Skeletal muscle tissue (tissue), 4 donors: ENCODE results near the gene CDKN2C. TPM values are rescaled to one million over a fixed set of nuclear protein-coding genes. Genes with fewer than 3 reads are reported as not detected.
"Not testable (repeated sequence)": the region's sequence is repeated elsewhere in the genome, so short reads cannot be mapped to it uniquely, and the experiment has no call there.

Experiments
- H3K27ac ChIP-seq: one replicate; pipeline ENCODE4 v1.7.0; 2013; ENCODE audit warnings: mild to moderate bottlenecking, low read depth, low read length, inconsistent platforms
- H3K27me3 ChIP-seq, 3 donors: one replicate each; pipeline ENCODE4 v1.7.0; 2013; ENCODE audit warnings: low read length in 3 of 3; ENCODE audit not compliant: control insufficient read depth in 3 of 3, insufficient read depth in 3 of 3
- H3K36me3 ChIP-seq, 3 donors: one replicate each; pipeline ENCODE4 v1.7.0; 2013; ENCODE audit warnings: low read length in 3 of 3; ENCODE audit not compliant: control insufficient read depth in 3 of 3, insufficient read depth in 3 of 3
- H3K4me1 ChIP-seq, 3 donors: one replicate each; pipeline ENCODE4 v1.7.0; 2013; ENCODE audit warnings: low read length in 3 of 3, mild to moderate bottlenecking in 3 of 3; ENCODE audit not compliant: control insufficient read depth in 3 of 3, insufficient read depth in 3 of 3
- H3K4me3 ChIP-seq, 3 donors: one replicate each; pipeline ENCODE4 v1.7.0; 2013; ENCODE audit warnings: low read length in 3 of 3
- H3K9ac ChIP-seq, 3 donors: one replicate each; pipeline ENCODE4 v1.7.0; 2013; ENCODE audit warnings: low read length in 3 of 3, mild to moderate bottlenecking in 3 of 3, moderate library complexity in 2 of 3, low read depth in 1 of 3
- H3K9me3 ChIP-seq, 3 donors: one replicate each; pipeline ENCODE4 v1.7.0; 2013; ENCODE audit warnings: low read length in 3 of 3; ENCODE audit not compliant: control insufficient read depth in 3 of 3
- total RNA-seq: library from RNA; depleted of rRNA; stranded (reverse); fragments of >200 nt; gene quantifications from one replicate; pipeline ENCODE4 v1.2.3, GENCODE V29; 2014
- donor health status: Osteomylitis.

Gene CDKN2C
- total RNA-seq, 1 donor from 2014 or later, result 16.2 TPM

DNA sequence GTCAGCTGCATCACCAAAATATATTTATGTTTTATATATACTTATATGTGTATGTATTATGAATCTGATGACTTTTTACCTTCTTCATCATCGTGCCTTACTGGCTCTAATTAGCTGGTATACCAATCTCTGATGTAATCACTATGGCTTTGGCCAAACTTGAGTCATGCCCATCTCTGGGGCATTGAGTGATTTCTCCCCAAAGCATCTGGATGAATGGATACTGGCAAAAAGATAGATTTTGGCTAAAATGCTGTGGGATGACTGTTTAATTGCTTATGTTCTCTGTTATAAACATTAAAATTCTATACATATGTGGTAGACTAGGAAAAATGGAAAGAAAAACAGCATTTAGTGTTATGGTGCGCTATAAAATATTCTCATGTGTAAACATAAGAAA is 19.6 kb downstream of the CDKN2C start:
- H3K36me3 ChIP-seq, result no peaks in the 10 kb centered on the region
- no peaks in the 10 kb centered on the region for H3K27me3 ChIP-seq
- H3K27ac ChIP-seq, result no peak overlapping the region
- no peak overlapping the region for H3K9ac ChIP-seq
- no peak overlapping the region for H3K4me3 ChIP-seq
- no peaks in the 10 kb centered on the region for H3K4me1 ChIP-seq
- H3K9me3 ChIP-seq, result no peaks in the 10 kb centered on the region

DNA sequence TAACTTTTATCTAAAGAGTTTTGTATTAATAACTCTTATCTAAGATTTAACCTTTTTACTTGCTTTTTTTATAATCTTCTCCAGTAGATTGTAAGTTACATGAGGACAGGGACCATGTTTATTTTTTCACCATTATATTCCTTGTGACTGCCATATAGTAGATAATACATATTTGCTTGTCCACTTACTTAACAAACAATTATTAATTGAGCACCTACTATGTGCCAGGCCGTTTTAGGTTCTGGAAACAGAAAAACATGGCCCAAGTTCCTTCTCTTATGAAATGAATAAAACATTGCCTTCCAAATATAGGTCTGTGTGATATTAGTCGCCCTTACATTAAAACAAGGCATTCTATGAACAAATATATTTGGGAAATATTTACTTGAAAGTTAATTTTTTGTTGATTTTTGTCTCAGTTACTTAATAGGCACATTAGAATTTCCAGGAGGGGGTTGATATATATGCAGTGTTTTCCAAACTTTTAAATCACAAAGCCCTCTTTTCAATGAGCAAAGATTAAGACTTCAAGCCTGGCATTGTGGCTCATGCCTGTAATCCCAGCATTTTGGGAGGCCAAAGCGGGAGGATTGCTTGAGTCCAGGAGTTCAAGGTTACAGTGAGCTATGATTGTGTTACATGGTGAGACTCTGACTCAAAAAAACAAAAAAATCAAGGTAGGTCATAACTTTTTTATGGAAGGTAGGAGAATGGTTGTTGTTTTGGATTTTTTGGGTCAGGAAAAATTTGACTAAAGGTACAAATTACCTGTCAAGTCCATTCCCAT is 22.7 kb downstream of the CDKN2C start:
- H3K9me3 ChIP-seq, result no peaks in the 10 kb centered on the region
- no peak overlapping the region for H3K27ac ChIP-seq
- no peaks in the 10 kb centered on the region for H3K27me3 ChIP-seq
- H3K36me3 ChIP-seq, result no peaks in the 10 kb centered on the region
- no peak overlapping the region for H3K9ac ChIP-seq
- H3K4me1 ChIP-seq, result no peaks in the 10 kb centered on the region
- no peak overlapping the region for H3K4me3 ChIP-seq

DNA sequence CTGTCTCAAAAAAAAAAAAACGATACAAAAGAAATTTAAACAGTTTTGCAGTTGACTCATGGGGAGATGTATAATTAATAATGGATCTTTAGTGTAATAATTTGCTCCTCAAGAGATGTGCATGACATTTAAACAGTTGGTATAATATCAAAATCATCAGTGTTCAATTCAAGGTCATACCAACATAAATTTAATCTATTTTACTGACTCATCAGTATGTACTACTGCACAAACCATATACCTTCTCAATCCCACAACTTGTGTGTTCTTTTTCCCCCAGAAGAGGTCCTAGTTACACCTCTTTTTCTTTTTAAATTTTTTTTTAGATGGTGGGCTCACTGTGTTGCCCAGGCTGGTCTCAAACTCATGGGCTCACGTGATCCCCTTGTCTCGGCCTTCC is 23.6 kb downstream of the CDKN2C start:
- Histone ChIP-seq H3K4me1 (no peaks in the 10 kb centered on the region), H3K4me3 (no peak overlapping the region), H3K27me3 (no peaks in the 10 kb centered on the region), H3K9me3 (no peaks in the 10 kb centered on the region), H3K9ac (no peak overlapping the region), H3K27ac (no peak overlapping the region), H3K36me3 (no peaks in the 10 kb centered on the region)

DNA sequence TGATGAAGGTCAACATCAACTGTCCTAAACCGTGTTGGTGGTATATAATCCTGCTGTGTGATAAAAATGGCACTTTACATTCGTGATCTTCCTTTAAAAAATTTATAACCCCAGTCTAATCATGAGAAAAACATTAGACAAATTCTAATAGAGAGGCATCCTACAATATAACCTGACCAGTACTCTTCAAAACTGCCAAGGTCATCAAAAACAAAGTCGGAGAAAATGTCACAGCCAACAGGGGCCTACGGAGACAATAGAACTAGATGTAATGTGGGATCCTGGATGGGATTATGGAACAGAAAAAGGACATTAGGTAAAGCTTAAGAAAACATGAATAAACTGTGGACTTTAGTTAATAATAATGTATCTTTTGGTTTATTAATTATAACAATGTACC is 25.0 kb downstream of the CDKN2C start:
- Histone ChIP-seq H3K4me3 (no peak overlapping the region), H3K9ac (no peak overlapping the region), H3K27me3 (no peaks in the 10 kb centered on the region), H3K27ac (no peak overlapping the region), H3K4me1 (no peaks in the 10 kb centered on the region), H3K9me3 (no peaks in the 10 kb centered on the region), H3K36me3 (no peaks in the 10 kb centered on the region)

DNA sequence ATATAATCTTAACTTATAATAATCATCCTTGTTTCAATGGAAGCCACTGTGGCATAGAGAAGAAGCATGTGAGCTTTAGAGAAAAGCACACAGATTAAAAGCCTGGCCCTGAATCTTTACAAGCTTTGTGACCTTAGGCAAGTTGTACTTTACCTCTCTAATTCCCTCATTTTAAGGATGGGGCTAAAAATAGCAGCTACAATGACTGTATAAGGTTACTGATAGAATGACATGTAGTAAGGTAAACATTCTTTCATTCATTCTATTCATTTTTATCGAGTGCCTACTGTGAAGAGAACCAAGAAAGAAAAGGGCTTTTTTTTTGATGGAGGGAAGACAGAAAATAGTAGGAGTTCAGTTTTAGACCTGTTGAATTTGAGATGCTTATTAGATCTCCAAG is 25.6 kb downstream of the CDKN2C start:
- Histone ChIP-seq H3K4me3 (no peak overlapping the region), H3K36me3 (no peaks in the 10 kb centered on the region), H3K9ac (no peak overlapping the region), H3K9me3 (no peaks in the 10 kb centered on the region), H3K4me1 (no peaks in the 10 kb centered on the region), H3K27ac (no peak overlapping the region), H3K27me3 (no peaks in the 10 kb centered on the region)

DNA sequence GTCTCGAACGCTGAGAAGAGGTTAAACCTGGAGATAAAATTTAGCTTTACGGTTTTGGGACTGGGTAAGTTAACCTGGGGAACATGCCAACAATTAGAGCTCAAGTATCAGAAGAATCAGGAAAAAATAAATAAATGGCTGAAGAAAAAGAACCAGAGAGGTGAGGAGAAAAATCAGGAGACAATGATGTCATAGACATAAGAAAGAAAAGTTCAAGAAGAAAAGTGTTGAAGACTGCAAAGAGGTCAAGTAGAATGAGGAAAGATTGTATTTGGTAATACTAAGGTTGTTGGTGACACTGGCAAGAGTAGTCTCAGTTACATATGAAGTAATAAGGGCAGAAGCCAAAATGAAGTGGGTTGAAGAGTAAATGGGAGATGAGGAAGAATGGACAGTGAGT is 26.0 kb downstream of the CDKN2C start:
- Histone ChIP-seq H3K27ac (no peak overlapping the region), H3K4me1 (no peaks in the 10 kb centered on the region), H3K9me3 (no peaks in the 10 kb centered on the region), H3K4me3 (no peak overlapping the region), H3K36me3 (no peaks in the 10 kb centered on the region), H3K27me3 (no peaks in the 10 kb centered on the region), H3K9ac (no peak overlapping the region)

DNA sequence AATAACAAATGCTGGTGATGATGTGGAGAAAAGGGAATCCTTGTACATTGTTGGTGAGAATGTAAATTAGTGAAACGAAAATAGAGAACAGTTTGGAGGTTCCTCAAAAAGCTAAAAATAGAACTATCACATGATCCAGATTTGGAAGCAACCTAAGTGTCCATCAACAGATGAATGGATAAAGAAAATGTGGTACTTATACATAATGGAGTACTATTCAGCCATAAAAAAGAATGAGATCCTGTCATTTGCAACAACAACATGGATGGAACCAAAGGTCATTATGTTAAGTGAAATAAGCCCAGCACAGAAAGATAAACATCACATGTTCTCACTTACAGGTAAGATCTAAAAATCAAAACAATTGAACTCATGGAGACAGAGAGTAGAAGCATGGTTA is 29.3 kb downstream of the CDKN2C start:
- not testable (repeated sequence) for H3K27ac ChIP-seq, H3K27me3 ChIP-seq, H3K4me3 ChIP-seq, H3K9me3 ChIP-seq, H3K4me1 ChIP-seq, H3K36me3 ChIP-seq, H3K9ac ChIP-seq

DNA sequence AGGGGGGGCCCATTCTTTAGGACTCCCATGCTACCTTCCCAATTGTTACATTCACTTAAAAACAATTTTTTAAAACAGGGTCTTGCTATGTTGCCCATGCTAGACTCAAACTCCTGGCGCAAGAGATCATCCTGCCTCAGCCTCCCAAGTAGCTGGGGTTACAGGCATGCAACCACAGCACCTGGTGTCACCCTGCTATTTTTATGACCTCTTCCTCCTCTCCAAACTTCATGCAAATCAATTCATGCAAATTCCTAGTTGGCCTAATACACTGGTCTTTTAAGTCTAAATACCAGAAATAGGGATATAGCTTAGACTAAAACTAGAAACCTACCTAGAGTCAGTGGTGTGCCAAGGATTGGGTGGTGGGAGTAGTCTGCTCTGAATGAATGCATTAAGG is 30.1 kb downstream of the CDKN2C start:
- peaks cover 0 to 3% (median 0%) of the 10 kb centered on the region in 3 donors for H3K36me3 ChIP-seq
- H3K9me3 ChIP-seq, result no peaks in the 10 kb centered on the region
- no peaks in the 10 kb centered on the region for H3K27me3 ChIP-seq
- no peak overlapping the region for H3K27ac ChIP-seq
- no peaks in the 10 kb centered on the region for H3K4me1 ChIP-seq
- H3K9ac ChIP-seq, result no peak overlapping the region
- H3K4me3 ChIP-seq, result no peak overlapping the region

DNA sequence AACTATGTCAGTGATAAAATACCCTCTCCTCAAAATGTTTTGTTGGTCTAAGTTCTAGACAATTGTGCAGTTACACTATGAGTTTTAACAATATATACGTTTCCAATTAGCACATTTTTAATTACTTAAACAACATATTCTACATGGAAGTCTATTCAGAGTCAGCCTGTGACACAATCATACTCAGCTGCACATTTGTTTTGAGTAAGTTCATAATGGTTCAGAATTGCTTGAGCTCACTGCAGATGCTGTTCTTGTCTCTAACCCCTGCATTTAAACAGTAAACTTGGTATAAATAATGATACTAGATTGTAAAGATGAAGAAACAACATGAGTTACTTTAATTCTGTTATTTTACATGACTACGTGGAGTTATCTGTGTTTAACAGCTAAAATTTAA is 30.6 kb downstream of the CDKN2C start:
- Histone ChIP-seq H3K27ac (no peak overlapping the region), H3K27me3 (no peaks in the 10 kb centered on the region), H3K4me1 (no peaks in the 10 kb centered on the region), H3K9me3 (no peaks in the 10 kb centered on the region), H3K4me3 (no peak overlapping the region), H3K9ac (no peak overlapping the region), H3K36me3 (peaks cover 0 to 3% (median 0%) of the 10 kb centered on the region in 3 donors)

DNA sequence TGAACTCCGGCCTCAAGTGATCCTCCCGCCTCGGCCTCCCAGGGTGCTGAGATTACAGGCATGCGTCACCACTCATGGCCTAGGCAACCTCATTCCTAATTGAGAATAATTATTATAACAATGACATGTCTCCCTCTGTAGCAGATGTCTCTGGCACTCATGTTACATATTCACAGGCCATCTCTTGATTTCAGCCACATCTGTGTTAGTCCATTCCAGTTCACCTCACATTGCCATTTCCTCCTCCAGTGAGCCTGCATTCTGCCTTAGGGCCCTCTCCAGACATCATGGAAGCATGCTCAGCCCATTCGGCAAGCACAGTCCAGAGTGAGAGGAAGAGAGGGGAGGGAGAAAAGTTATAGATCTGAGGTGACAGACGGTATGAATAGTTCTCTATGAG is 32.5 kb downstream of the CDKN2C start:
- no peak overlapping the region for H3K9ac ChIP-seq
- no peaks in the 10 kb centered on the region for H3K4me1 ChIP-seq
- no peak overlapping the region for H3K4me3 ChIP-seq
- H3K27me3 ChIP-seq, result no peaks in the 10 kb centered on the region
- H3K36me3 ChIP-seq, result peaks cover 0 to 3% (median 0%) of the 10 kb centered on the region in 3 donors
- no peak overlapping the region for H3K27ac ChIP-seq
- no peaks in the 10 kb centered on the region for H3K9me3 ChIP-seq
